ENCODE measurements around the gene RTN4IP1.

RTN4IP1 gene

GRCh38 chr6:106629103-106629858 is at the start of gene RTN4IP1, which contains the start of gene QRSL1:
Gene RTN4IP1, minus strand, starts transcription at chr6:106629498. Its CDS starts 477 bp downstream, at chr6:106629021.
Gene QRSL1, plus strand, starts transcription at chr6:106629578. Its CDS starts 104 bp downstream, at chr6:106629682.
- DNase-seq (ENCODE audit: low spot score), result peak; percentile 92

- DNase-seq (ENCODE audit: low spot score), result no peak
Measured at GRCh38 chr6:106677282-106677681, 48.0 kb upstream of the RTN4IP1 start.

GRCh38 chr6:106674541-106675229 is 45.4 kb upstream of the RTN4IP1 start:
- no peak for DNase-seq (ENCODE audit: low spot score)

- DNase-seq (ENCODE audit: low spot score), result no peak
Measured at GRCh38 chr6:106671651-106672050, 42.4 kb upstream of the RTN4IP1 start.

GRCh38 chr6:106670236-106670635 is 40.9 kb upstream of the RTN4IP1 start:
- no peak for DNase-seq (ENCODE audit: low spot score)

- DNase-seq (ENCODE audit: low spot score), result no peak
Measured at GRCh38 chr6:106667022-106667402, 37.7 kb upstream of the RTN4IP1 start.

GRCh38 chr6:106666282-106667021 is 37.2 kb upstream of the RTN4IP1 start:
- DNase-seq (ENCODE audit: low spot score), result no peak

- no peak for DNase-seq (ENCODE audit: low spot score)
Measured at GRCh38 chr6:106662458-106662857, 33.2 kb upstream of the RTN4IP1 start.

GRCh38 chr6:106659859-106660258 is 30.6 kb upstream of the RTN4IP1 start:
- DNase-seq (ENCODE audit: low spot score), result no peak

GRCh38 chr6:106658469-106658868 is 29.2 kb upstream of the RTN4IP1 start:
- DNase-seq (ENCODE audit: low spot score), result no peak

GRCh38 chr6:106648651-106649308 is 19.5 kb upstream of the RTN4IP1 start:
- no peak for DNase-seq (ENCODE audit: low spot score)

GRCh38 chr6:106643061-106643460 is 13.8 kb upstream of the RTN4IP1 start:
- no peak for DNase-seq (ENCODE audit: low spot score)

- DNase-seq (ENCODE audit: low spot score), result no peak
Measured at GRCh38 chr6:106642476-106642875, 13.2 kb upstream of the RTN4IP1 start.

- no peak for DNase-seq (ENCODE audit: low spot score)
Measured at GRCh38 chr6:106639812-106640211, 10.5 kb upstream of the RTN4IP1 start.

GRCh38 chr6:106637717-106638341 is 8.5 kb upstream of the RTN4IP1 start:
- DNase-seq (ENCODE audit: low spot score), result no peak

GRCh38 chr6:106637051-106637716 is 7.9 kb upstream of the RTN4IP1 start:
- DNase-seq (ENCODE audit: low spot score), result no peak

- DNase-seq (ENCODE audit: low spot score), result no peak
Measured at GRCh38 chr6:106634565-106634964, 5.3 kb upstream of the RTN4IP1 start.

GRCh38 chr6:106631346-106631745 is 2.0 kb upstream of the RTN4IP1 start:
- no peak for DNase-seq (ENCODE audit: low spot score)

GRCh38 chr6:106630366-106630765 is 1.1 kb upstream of the RTN4IP1 start:
- DNase-seq (ENCODE audit: low spot score), result no peak

GRCh38 chr6:106629859-106630163 is 513 bp upstream of the RTN4IP1 start:
- no peak for DNase-seq (ENCODE audit: low spot score)

- DNase-seq (ENCODE audit: low spot score), result no peak
Measured at GRCh38 chr6:106628658-106629102, 618 bp downstream of the RTN4IP1 start.

All from left forelimb (tissue), 1 donor.